Duodenal mucosa (tissue), 2 donors: Measurements from ENCODE around the gene NRP1.
"Not testable (repeated sequence)": the region's sequence is repeated elsewhere in the genome, so short reads cannot be mapped to it uniquely, and the experiment has no call there.

ENCODE experiments used
- H3K27ac ChIP-seq: one replicate; pipeline ENCODE4 v1.7.0; 2013; ENCODE audit warnings: low read depth, low read length
- H3K27me3 ChIP-seq, 2 donors: one replicate each; pipeline ENCODE4 v1.7.0; 2013; ENCODE audit warnings: low read length in 2 of 2, control low read depth in 1 of 2; ENCODE audit not compliant: insufficient read depth in 2 of 2, control insufficient read depth in 1 of 2
- H3K36me3 ChIP-seq, 2 donors: one replicate each; pipeline ENCODE4 v1.7.0; 2013; ENCODE audit warnings: low read length in 2 of 2, control low read depth in 1 of 2; ENCODE audit not compliant: insufficient read depth in 2 of 2, control insufficient read depth in 1 of 2
- H3K4me1 ChIP-seq, 2 donors: one replicate each; pipeline ENCODE4 v1.7.0; 2013; ENCODE audit warnings: low read length in 2 of 2, control low read depth in 1 of 2; ENCODE audit not compliant: insufficient read depth in 2 of 2, control insufficient read depth in 1 of 2
- H3K4me3 ChIP-seq, 2 donors: one replicate each; pipeline ENCODE4 v1.7.0; 2013; ENCODE audit warnings: low read length in 2 of 2, low read depth in 1 of 2
- H3K9ac ChIP-seq, 2 donors: one replicate each; pipeline ENCODE4 v1.7.0; 2013; ENCODE audit warnings: low read length in 2 of 2, low read depth in 1 of 2
- H3K9me3 ChIP-seq, 2 donors: one replicate each; pipeline ENCODE4 v1.7.0; 2013; ENCODE audit warnings: low read length in 2 of 2, control low read depth in 1 of 2; ENCODE audit not compliant: control insufficient read depth in 1 of 2

Gene NRP1

DNA sequence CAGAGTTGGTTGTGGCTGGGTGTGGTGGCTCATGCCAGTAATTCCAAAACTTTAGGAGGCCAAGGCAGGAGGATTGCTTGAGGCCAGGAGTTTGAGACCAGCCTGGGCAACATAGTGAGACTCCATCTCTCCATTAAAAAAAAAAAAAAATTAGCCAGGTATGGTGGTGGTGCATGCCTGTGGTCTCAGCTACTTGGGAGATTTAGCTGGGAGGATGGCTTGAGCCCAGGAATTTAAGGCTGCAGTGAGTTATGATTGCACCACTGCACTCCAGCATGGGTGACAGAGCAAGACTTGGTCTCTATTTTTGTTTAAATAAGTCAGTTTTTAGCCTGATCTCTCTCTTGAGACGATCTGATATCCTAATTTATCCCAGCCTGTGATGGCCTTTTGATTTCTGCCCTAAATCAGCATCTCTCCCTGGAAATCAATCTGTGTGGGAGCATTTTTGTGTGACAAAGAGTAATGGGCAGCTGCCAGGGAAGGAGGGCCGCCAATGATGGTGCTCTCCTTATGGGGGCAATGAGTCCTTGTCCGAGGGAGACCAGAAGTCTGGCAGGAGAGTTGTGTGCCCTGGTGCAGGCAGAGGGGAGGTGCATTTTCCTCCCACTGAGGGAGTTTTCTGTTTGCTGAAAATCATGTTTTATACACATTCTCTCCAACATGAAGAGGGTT lies 111.0 kb downstream of the NRP1 start:
- no peaks in the 10 kb centered on the region for H3K4me1 ChIP-seq
- H3K9me3 ChIP-seq: no peaks in the 10 kb centered on the region
- H3K4me3 ChIP-seq: no peak overlapping the region
- H3K9ac ChIP-seq: no peak overlapping the region
- no peak overlapping the region for H3K27ac ChIP-seq
- peaks cover 6 to 7% of the 10 kb centered on the region in 2 donors for H3K36me3 ChIP-seq
- H3K27me3 ChIP-seq: no peaks in the 10 kb centered on the region

GRCh38 chr10:33222304-33222703 lies 112.2 kb downstream of the NRP1 start:
- not testable (repeated sequence) for H3K4me1 ChIP-seq, H3K36me3 ChIP-seq, H3K27me3 ChIP-seq, H3K27ac ChIP-seq, H3K9me3 ChIP-seq, H3K4me3 ChIP-seq, H3K9ac ChIP-seq

DNA sequence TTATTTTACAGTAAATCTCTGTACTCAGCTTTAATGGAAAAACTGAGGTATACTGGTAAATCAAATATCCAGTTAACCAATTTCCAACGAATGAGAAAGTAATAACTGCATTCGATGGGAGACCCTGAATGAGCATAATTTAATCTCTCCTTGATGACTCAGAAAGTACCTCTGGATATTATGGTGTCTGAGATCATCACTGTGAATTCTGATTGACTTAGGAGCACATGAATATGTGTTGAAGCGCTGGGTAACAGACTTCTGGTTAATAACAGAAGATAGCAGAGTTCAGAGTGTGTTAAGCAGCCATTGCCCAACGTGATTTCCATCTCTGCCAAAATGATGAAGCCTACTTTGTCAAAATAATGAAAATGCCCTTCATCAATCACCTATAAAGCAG lies 116.6 kb downstream of the NRP1 start:
- Histone ChIP-seq H3K36me3 (peaks cover 3 to 19% of the 10 kb centered on the region in 2 donors), H3K4me1 (no peaks in the 10 kb centered on the region)

GRCh38 chr10:33216661-33217427 lies 117.6 kb downstream of the NRP1 start:
- no peak overlapping the region for H3K4me3 ChIP-seq
- H3K36me3 ChIP-seq: peaks cover 3 to 19% of the 10 kb centered on the region in 2 donors
- no peak overlapping the region for H3K9ac ChIP-seq
- no peaks in the 10 kb centered on the region for H3K4me1 ChIP-seq
- H3K9me3 ChIP-seq: no peaks in the 10 kb centered on the region
- H3K27me3 ChIP-seq: no peaks in the 10 kb centered on the region
- no peak overlapping the region for H3K27ac ChIP-seq

More for the DNA sequence above, 116.6 kb downstream of the NRP1 start:
- H3K9me3 ChIP-seq: no peaks in the 10 kb centered on the region
- no peak overlapping the region for H3K27ac ChIP-seq
- no peaks in the 10 kb centered on the region for H3K27me3 ChIP-seq
- no peak overlapping the region for H3K9ac ChIP-seq
- H3K4me3 ChIP-seq: no peak overlapping the region

- H3K9me3 ChIP-seq: no peaks in the 10 kb centered on the region
- no peak overlapping the region for H3K4me3 ChIP-seq
- no peak overlapping the region for H3K27ac ChIP-seq
- H3K36me3 ChIP-seq: peaks cover 3 to 22% of the 10 kb centered on the region in 2 donors
- H3K4me1 ChIP-seq: peaks cover 3 to 4% of the 10 kb centered on the region in 2 donors
- H3K27me3 ChIP-seq: no peaks in the 10 kb centered on the region
- H3K9ac ChIP-seq: no peak overlapping the region
Observed at GRCh38 chr10:33215635-33216034, 118.8 kb downstream of the NRP1 start.

DNA sequence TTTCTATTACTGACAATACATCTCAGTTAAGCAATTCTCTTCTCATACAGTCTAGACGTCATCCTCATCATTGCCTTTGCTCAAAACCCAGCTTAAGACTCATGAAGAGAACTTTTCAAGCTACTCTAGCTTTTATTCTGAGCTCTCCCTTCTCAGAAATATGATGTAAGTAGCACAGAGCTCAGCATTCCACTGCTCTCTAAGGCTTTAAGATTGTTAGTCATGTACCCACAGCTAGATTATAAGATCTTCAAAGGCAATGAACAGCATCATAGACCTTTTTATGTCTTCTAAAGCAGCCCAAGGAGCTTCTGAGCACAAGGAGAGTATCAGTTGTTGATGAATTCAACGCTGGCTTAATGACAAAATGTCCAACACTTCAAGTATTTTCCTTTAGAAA lies 119.3 kb downstream of the NRP1 start:
- H3K27ac ChIP-seq: no peak overlapping the region
- H3K4me3 ChIP-seq: no peak overlapping the region
- H3K9me3 ChIP-seq: no peaks in the 10 kb centered on the region
- peaks cover 3 to 4% of the 10 kb centered on the region in 2 donors for H3K4me1 ChIP-seq
- H3K36me3 ChIP-seq: peaks cover 3 to 22% of the 10 kb centered on the region in 2 donors
- no peaks in the 10 kb centered on the region for H3K27me3 ChIP-seq
- no peak overlapping the region for H3K9ac ChIP-seq

DNA sequence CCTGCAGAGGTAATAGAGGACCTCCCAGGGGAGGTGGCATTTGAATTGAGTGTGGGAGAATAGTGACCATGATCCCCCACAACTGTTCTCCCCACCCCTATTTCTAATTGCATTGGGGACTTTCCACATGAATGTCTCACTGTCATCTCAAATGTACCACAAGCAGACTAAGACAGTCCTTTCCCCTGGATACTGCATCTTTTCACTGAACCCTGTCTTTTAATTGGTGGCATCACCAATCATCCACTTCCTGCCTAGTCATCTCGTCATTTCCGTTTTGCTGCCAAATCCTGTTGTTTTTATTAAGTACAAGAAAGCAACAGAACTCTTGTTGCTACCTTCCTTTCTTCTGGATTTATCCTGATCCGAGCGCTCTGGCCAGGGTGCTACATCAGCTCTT lies 120.3 kb downstream of the NRP1 start:
- H3K9ac ChIP-seq: no peak overlapping the region
- H3K36me3 ChIP-seq: peaks cover 3 to 22% of the 10 kb centered on the region in 2 donors
- no peak overlapping the region for H3K27ac ChIP-seq
- H3K4me1 ChIP-seq: peaks cover 3 to 4% of the 10 kb centered on the region in 2 donors
- H3K27me3 ChIP-seq: no peaks in the 10 kb centered on the region
- no peaks in the 10 kb centered on the region for H3K9me3 ChIP-seq
- no peak overlapping the region for H3K4me3 ChIP-seq

- Histone ChIP-seq H3K9me3 (no peaks in the 10 kb centered on the region), H3K4me1 (peaks cover 3 to 4% of the 10 kb centered on the region in 2 donors), H3K4me3 (no peak overlapping the region), H3K27me3 (no peaks in the 10 kb centered on the region), H3K27ac (no peak overlapping the region), H3K9ac (no peak overlapping the region), H3K36me3 (peaks cover 1 to 22% of the 10 kb centered on the region in 2 donors)
Observed at GRCh38 chr10:33212061-33212748, 122.3 kb downstream of the NRP1 start.

- peaks cover 3 to 4% of the 10 kb centered on the region in 2 donors for H3K4me1 ChIP-seq
- H3K36me3 ChIP-seq: peaks cover 0 to 22% of the 10 kb centered on the region in 2 donors
- H3K27ac ChIP-seq: no peak overlapping the region
- no peaks in the 10 kb centered on the region for H3K9me3 ChIP-seq
- H3K27me3 ChIP-seq: no peaks in the 10 kb centered on the region
- no peak overlapping the region for H3K4me3 ChIP-seq
- no peak overlapping the region for H3K9ac ChIP-seq
Observed at GRCh38 chr10:33211106-33211878, 123.2 kb downstream of the NRP1 start.
